Activated T-cell treated with anti-CD3 and anti-CD28 coated beads for 24 hours (primary cell): ENCODE measurements around the gene BANP.
"Not testable (repeated sequence)": the region's sequence is repeated elsewhere in the genome, so short reads cannot be mapped to it uniquely, and the experiment has no call there.

Experiments used
- DNase-seq: peaks from one replicate; pipeline ENCODE4 v3.0.0-alpha.2; 2020; ENCODE audit warnings: low read depth

The BANP gene

GRCh38 chr16:87926246-87927194, 24.7 kb upstream of the BANP start:
- DNase-seq: no peak

GRCh38 chr16:87927195-87927562, 24.1 kb upstream of the BANP start:
- DNase-seq: no peak

- DNase-seq: no peak
Measured at GRCh38 chr16:87929986-87930385, 21.2 kb upstream of the BANP start.

GRCh38 chr16:87930456-87930855, 20.8 kb upstream of the BANP start:
- no peak for DNase-seq

- no peak for DNase-seq
Measured at GRCh38 chr16:87931504-87931903, 19.7 kb upstream of the BANP start.

- DNase-seq: not testable (repeated sequence)
Measured at GRCh38 chr16:87932475-87933139, 18.6 kb upstream of the BANP start.

- DNase-seq: no peak
Measured at GRCh38 chr16:87933140-87933495, 18.1 kb upstream of the BANP start.

- not testable (repeated sequence) for DNase-seq
Measured at GRCh38 chr16:87934752-87935425, 16.3 kb upstream of the BANP start.

- not testable (repeated sequence) for DNase-seq
Measured at GRCh38 chr16:87936016-87936374, 15.2 kb upstream of the BANP start.

- no peak for DNase-seq
Measured at GRCh38 chr16:87936375-87937230, 14.6 kb upstream of the BANP start, which contains the start of gene CA5A. Gene CA5A, minus strand, starts transcription at chr16:87936529. Its CDS starts 79 bp downstream, at chr16:87936450.

GRCh38 chr16:87937231-87937542, 14.0 kb upstream of the BANP start:
- not testable (repeated sequence) for DNase-seq

GRCh38 chr16:87938412-87938949, 12.8 kb upstream of the BANP start:
- no peak for DNase-seq

- DNase-seq: no peak
Measured at GRCh38 chr16:87939562-87940423, 11.4 kb upstream of the BANP start.

GRCh38 chr16:87942680-87943079, 8.6 kb upstream of the BANP start:
- DNase-seq: no peak

GRCh38 chr16:87945351-87946042, 5.7 kb upstream of the BANP start:
- DNase-seq: no peak

- DNase-seq: no peak
Measured at GRCh38 chr16:87946596-87947347, 4.5 kb upstream of the BANP start.

- no peak for DNase-seq
Measured at GRCh38 chr16:87947356-87948118, 3.7 kb upstream of the BANP start.

- DNase-seq: no peak
Measured at GRCh38 chr16:87948119-87948545, 3.1 kb upstream of the BANP start.

- no peak for DNase-seq
Measured at GRCh38 chr16:87948735-87949070, 2.5 kb upstream of the BANP start.
